ENCODE measurements around the gene VAV3. TPM values are rescaled to one million over a fixed set of nuclear protein-coding genes. Genes with fewer than 3 reads are reported as not detected.

VAV3 gene
- total and polyA plus RNA-seq, 2 of the 13 experiments (the other 11 are each of a cell fraction or from before 2014, with no cell fraction given), result 15.9 to 29.8 TPM

- TF ChIP-seq PAXIP1 (CRISPR knock-in tag; conservative IDR thresholded peaks at IDR 0.05) (peak; percentile 93), TEF (CRISPR knock-in tag; IDR thresholded peaks at IDR 0.05) (no peak), PPARG (CRISPR knock-in tag; conservative IDR thresholded peaks at IDR 0.05) (peak; percentile 93), NR2F2 (IDR thresholded peaks at IDR 0.05; ENCODE audit: borderline replicate concordance, low read depth) (peak; percentile 82), GTF3A (CRISPR knock-in tag; conservative IDR thresholded peaks at IDR 0.05) (no peak), RERE (CRISPR knock-in tag; IDR thresholded peaks at IDR 0.05; ENCODE audit: low read depth) (peak; percentile 45; the same call in 1 of the 2 replicates), ZNF263 (CRISPR knock-in tag; IDR thresholded peaks at IDR 0.05) (no peak), ZNF280D (CRISPR knock-in tag; IDR thresholded peaks at IDR 0.05) (peak; percentile 46; the same call in 1 of the 2 replicates), NR2F1 (CRISPR knock-in tag; IDR thresholded peaks at IDR 0.05) (peak; percentile 50 to 51; a peak in 3 of 4 replicates), CBX1 (IDR thresholded peaks at IDR 0.05; ENCODE audit: low read depth) (no peak), SOX5 (CRISPR knock-in tag; IDR thresholded peaks at IDR 0.05; ENCODE audit: borderline replicate concordance) (peak; percentile 81; the same call in 1 of the 2 replicates), NR2F6 (IDR thresholded peaks at IDR 0.05) (peak; percentile 85), NR2F6 (CRISPR knock-in tag; IDR thresholded peaks at IDR 0.05) (peak; percentile 78), THRA (CRISPR knock-in tag; IDR thresholded peaks at IDR 0.05; ENCODE audit: borderline replicate concordance) (peak; percentile 88), DR1 (CRISPR knock-in tag; IDR thresholded peaks at IDR 0.05) (no peak)
These were observed 367.7 kb downstream of the VAV3 start (continued) for GRCh38 chr1:107597290-107597689.
